ENCODE results near the gene HEPHL1. TPM values are rescaled to one million over a fixed set of nuclear protein-coding genes. Genes with fewer than 3 reads are reported as not detected.

HEPHL1 gene
- total RNA-seq, 4 donors from 2014 or later, result not detected

DNA sequence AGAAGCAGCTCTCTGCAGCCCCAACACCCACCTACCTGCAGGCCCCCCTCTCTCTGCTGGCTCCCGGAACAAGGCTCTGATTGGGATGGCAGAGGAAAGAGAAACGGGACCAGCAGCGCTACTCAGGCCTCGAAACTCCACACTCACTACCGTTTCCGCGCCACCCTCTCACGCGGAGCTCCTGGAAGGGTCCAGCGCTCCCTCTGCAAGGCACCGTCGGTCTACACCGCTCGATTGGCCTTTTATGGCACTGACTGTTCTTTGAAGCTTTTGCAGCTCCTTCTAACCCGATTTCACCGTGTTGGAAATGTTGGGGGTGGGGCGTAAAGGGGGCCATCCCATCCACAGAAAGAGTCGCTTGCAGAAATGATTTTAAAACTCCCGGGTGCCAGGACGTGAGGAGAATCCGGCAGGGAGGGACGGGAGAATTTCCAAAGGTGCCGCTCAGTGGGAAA is 107.2 kb downstream of the HEPHL1 start:
- TF ChIP-seq CTCF (IDR thresholded peaks at IDR 0.05), result no peak
- ATAC-seq (ENCODE audit: low FRiP score) (peak; percentile 0), DNase-seq (ENCODE audit: low spot score) (no peak)

DNA sequence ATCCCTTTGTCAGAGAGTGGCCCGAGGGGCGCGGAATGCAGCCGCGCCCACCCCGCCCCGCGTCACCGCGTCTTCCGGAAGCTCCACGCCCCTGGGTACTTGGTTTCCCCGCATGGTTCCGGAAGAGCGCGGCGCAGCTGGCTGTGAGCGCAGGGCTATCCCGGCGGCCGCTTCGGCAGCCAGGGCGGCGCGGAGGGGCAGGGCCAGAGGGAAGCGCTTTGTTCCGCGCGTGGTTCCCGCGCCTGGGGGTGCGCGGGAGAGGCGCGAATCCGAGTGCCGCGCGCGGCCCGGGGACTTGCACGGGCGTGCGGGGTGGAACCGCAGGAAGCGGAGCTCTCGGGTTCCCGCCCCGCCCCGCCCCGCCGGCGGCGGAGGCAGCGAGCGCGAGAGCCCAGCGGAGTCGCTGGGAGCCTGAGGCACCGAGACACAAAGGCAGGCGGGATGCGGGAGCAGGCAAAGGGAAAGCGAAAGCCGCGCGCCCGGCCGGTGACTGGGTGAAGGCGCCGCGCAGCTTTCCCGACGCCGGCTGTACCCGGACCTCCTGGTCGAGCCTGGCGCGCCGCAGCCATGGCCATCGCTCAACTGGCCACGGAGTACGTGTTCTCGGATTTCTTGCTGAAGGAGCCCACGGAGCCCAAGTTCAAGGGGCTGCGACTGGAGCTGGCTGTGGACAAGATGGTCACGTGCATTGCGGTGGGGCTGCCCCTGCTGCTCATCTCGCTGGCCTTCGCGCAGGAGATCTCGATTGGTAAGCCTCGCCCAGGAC is 107.8 kb downstream of the HEPHL1 start, which contains the start of gene PANX1:
Gene PANX1, plus strand, starts transcription at position 96 of the 766 bp plus-strand sequence. Its CDS starts 472 bp downstream, at position 568.
- DNase-seq (ENCODE audit: low spot score), result peak; percentile 54
- peak; percentile 84 for ATAC-seq (ENCODE audit: low FRiP score)
- TF ChIP-seq CTCF (IDR thresholded peaks at IDR 0.05), result no peak

DNA sequence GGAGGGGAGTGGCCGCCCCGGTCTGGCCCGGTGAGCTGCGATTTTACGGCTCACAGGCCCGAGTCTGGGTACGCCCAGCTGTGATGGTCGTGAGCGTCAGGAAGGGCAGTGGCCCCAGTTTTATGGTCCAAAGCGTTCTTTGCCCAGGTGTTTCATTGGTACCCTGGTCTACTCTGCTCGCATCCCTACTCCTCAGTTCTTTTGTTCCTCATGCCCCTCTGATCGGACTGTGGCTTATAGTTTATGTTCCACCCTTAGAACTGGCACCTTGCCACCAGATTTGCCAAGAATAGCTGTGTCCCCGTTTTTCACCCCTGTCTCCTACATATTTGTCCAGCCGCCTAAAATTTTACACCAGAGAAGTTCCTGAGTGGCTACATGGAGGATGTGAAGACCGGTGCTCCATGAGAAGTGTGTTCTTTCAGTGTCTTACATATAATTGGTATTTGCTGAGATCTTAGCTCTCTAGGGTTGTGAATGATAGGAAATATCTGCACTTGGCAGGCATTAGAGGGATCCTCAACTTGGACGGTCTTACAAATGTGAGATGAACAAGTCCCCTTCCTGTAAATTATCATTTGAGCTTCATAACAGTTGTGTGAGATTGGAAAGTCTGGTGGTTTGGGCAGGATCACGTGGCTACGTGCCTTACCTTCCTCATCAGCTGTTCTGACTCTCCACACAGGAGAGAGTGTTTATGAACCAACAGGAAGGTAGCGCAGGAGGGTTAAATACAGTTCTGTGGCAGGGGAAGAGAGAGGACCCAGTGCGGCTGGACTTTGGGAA is 108.6 kb downstream of the HEPHL1 start:
- TF ChIP-seq CTCF (IDR thresholded peaks at IDR 0.05), result no peak
- DNase-seq (ENCODE audit: low spot score) (no peak), ATAC-seq (ENCODE audit: low FRiP score) (no peak)

DNA sequence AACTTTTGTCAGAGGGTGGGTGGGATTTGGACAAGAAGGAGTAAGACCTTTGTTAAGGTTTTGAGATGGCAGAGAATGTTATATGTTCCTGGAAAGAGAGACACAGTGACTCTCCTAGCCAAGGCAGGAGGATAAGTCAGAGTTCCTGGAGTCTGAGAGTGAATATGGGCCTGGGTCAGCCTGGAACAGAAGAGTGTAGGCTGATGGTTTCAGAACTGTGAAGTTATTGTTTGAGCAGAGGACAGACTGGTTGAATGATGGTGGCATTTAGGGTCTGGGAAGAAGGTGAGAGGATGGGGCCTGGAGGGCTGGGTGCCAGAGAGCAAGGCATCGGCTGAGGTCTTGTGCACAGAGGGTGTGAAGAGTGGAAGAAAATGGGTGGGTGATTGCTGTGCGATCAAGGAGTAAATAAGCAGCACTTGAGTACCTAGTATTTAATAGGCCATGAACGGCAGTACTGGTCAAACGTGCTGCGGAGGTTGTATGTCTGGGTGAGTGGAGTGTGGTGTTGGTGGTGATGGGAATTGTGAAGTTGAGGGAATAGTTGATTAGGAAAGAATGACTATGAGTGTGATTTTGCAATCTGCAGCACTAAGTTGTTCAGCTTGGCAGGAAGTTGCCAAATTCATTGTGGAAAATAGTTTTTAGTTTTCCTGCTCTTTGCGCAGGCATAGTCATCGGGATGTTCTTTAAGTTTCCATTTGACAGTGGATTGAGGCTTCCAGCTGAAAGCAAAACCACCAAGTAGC is 109.3 kb downstream of the HEPHL1 start:
- peak; percentile 60 for DNase-seq (ENCODE audit: low spot score)
- TF ChIP-seq CTCF (IDR thresholded peaks at IDR 0.05), result no peak
- peak; percentile 31 for ATAC-seq (ENCODE audit: low FRiP score)

DNA sequence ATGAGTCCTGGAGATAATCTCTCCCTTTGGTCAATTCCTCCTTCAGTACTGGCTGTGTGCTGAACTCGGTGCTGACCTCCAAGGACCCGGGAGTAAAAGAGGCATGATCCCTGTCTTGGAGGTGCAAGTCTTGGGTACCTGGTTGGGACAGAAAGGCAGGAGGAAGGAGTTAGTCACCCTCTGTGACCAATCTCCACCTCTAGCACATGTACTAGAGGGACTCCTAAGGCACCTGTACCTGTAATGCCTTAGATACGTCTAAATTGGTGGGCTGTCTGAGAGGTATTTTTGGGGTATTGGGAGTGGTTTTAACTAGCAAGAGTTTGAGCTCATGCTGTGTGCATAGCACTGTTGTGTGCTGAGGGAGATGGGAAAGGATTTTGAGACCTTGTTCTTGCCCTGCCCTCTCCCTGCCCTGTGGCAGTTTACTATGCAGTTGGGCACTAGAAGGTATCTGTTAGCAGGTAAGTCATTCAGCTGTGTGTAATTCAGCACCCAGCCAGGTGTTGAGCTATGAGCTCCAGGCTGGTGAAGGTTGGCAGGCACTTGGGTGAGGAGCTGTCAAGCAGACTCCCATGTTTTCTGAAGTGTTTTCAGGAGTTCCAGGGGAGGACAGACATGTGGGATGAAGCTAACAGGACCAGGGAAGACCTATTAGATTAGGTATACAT is 110.0 kb downstream of the HEPHL1 start:
- no peak for TF ChIP-seq CTCF (IDR thresholded peaks at IDR 0.05)
- ATAC-seq (ENCODE audit: low FRiP score), result no peak
- DNase-seq (ENCODE audit: low spot score), result no peak

- no peak for ATAC-seq (ENCODE audit: low FRiP score)
- no peak for TF ChIP-seq CTCF (IDR thresholded peaks at IDR 0.05)
- DNase-seq (ENCODE audit: low spot score), result no peak
These were observed 110.6 kb downstream of the HEPHL1 start for GRCh38 chr11:94131718-94132115.

Measured in omental fat pad (tissue), 4 donors.